CD8-positive, alpha-beta memory T cell (primary cell): ENCODE measurements around the gene SIX5. TPM values are rescaled to one million over a fixed set of nuclear protein-coding genes. Genes with fewer than 3 reads are reported as not detected.
A peak's percentile ranks its signal among the peaks of the same experiment; 100 is the strongest.
"Not testable (repeated sequence)": the region's sequence is repeated elsewhere in the genome, so short reads cannot be mapped to it uniquely, and the experiment has no call there.

Source experiments
- CTCF ChIA-PET: fragments of 350-600 bp; sonication (Branson Sonifier 250); formaldehyde crosslinking; loops from one replicate; lab custom pipeline; 2021; ENCODE audit warnings: antibody characterized with exemption; lab: Charles Lee
- POLR2A ChIA-PET: fragments of 350-600 bp; sonication (Branson Sonifier 250); formaldehyde crosslinking; loops from one replicate; lab custom pipeline; 2021; ENCODE audit warnings: antibody characterized with exemption; lab: Charles Lee
- DNase-seq, 5 donors: peaks; one replicate each; pipeline versions ENCODE4 v3.0.0 to v3.0.0-alpha.2; 2020 to 2022; ENCODE audit warnings: mixed read lengths in 1 of 5
- H3K27ac ChIP-seq: one replicate; pipeline ENCODE4 v1.7.0; 2013; ENCODE audit warnings: low read depth, mild to moderate bottlenecking, low read length, moderate library complexity
- H3K27me3 ChIP-seq: 2 replicates; pipeline ENCODE4 v1.7.0; 2013; ENCODE audit warnings: low read length, mild to moderate bottlenecking; ENCODE audit not compliant: insufficient read depth, poor library complexity, severe bottlenecking
- H3K36me3 ChIP-seq: 2 replicates; pipeline ENCODE4 v1.7.0; 2013; ENCODE audit warnings: mild to moderate bottlenecking, low read length, moderate library complexity; ENCODE audit not compliant: insufficient read depth
- H3K4me1 ChIP-seq: 2 replicates; pipeline ENCODE4 v1.7.0; 2013; ENCODE audit warnings: mild to moderate bottlenecking, low read length, moderate library complexity; ENCODE audit not compliant: insufficient read depth
- H3K4me3 ChIP-seq: 2 replicates; pipeline ENCODE4 v1.7.0; 2013; ENCODE audit warnings: mild to moderate bottlenecking, low read length
- H3K9me3 ChIP-seq: 2 replicates; pipeline ENCODE4 v1.7.0; 2013; ENCODE audit warnings: mild to moderate bottlenecking, low read length
- H3K27ac Mint-ChIP-seq, 8 donors: one replicate each; pipeline ENCODE4 v1.8.0; 2020 to 2021; ENCODE audit warnings: mixed read lengths in 8 of 8, mild to moderate bottlenecking in 6 of 8, inconsistent platforms in 3 of 8, moderate library complexity in 3 of 8
- H3K27me3 Mint-ChIP-seq, 2 donors: one replicate each; pipeline ENCODE4 v1.8.0; 2020 to 2021; ENCODE audit warnings: mixed read lengths in 2 of 2, mild to moderate bottlenecking in 1 of 2, moderate library complexity in 1 of 2
- H3K36me3 Mint-ChIP-seq, 3 donors: one replicate each; pipeline ENCODE4 v1.8.0; 2020 to 2021; ENCODE audit warnings: mixed read lengths in 3 of 3, inconsistent platforms in 1 of 3, mild to moderate bottlenecking in 1 of 3
- H3K4me1 Mint-ChIP-seq, 3 donors: one replicate each; pipeline ENCODE4 v1.8.0; 2020 to 2021; ENCODE audit warnings: mixed read lengths in 3 of 3, inconsistent platforms in 1 of 3, mild to moderate bottlenecking in 1 of 3
- H3K4me3 Mint-ChIP-seq, 7 donors: one replicate each; pipeline ENCODE4 v1.8.0; 2020 to 2021; ENCODE audit warnings: mixed read lengths in 7 of 7, mild to moderate bottlenecking in 6 of 7, moderate library complexity in 4 of 7, inconsistent platforms in 2 of 7
- H3K9me3 Mint-ChIP-seq, 5 donors: one replicate each; pipeline ENCODE4 v1.8.0; 2020 to 2022; ENCODE audit warnings: mixed read lengths in 5 of 5, mild to moderate bottlenecking in 3 of 5, moderate library complexity in 2 of 5, inconsistent platforms in 1 of 5
- polyA plus RNA-seq: library from polyadenylated mRNA; unstranded; fragments of 300-500 nt; fragmentation: Illumina TruSeq; gene quantifications from one replicate; pipeline ENCODE4 v1.2.3, GENCODE V29; 2021
- total RNA-seq, 2 experiments: library from RNA; stranded (reverse); gene quantifications; one replicate each; pipeline ENCODE4 v1.2.3, GENCODE V29; 2021

Gene SIX5
- total and polyA plus RNA-seq, 3 experiments from 2014 or later = 0.23 to 2.6 (median 2.5) TPM

DNA sequence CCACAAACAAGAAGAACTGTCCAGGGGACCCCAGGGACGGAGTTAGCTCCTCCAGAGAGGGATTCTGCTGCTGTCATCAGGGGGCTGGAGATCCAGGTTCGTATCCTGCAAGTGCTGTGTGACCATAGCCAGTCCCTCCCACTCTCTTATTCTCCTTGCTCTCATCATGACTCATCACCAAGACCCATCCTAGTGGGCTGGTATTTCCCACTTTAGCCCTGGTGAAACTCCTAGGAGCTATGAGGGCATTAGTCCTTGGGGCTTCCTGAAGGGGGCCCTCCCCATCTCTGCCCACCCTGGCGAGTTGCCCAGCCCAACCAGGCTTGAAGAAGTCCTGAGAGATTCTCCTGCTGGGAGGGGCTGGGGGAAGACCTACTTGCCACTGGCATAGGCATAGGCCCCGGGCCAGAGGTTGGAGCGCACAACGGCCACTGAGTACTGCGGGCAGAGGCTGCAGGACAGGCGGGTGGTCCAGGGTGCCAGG is 31.1 kb upstream of the SIX5 start:
- no peak overlapping the region for H3K4me3 ChIP-seq
- CTCF ChIA-PET = interaction anchor here (1.3 to 15.3 kb wide), 5 partner anchors 14 to 31 kb away, joined by 4 to 182 read pairs (median 11); partner anchors contain the start of gene SIX5
- H3K27ac Mint-ChIP-seq = no peak overlapping the region
- no peaks in the 10 kb centered on the region for H3K9me3 Mint-ChIP-seq
- H3K4me1 ChIP-seq = peaks cover 7% of the 10 kb centered on the region
- no peak for DNase-seq
- H3K4me1 Mint-ChIP-seq = peaks cover 4 to 6% (median 5%) of the 10 kb centered on the region in 3 donors
- H3K4me3 Mint-ChIP-seq = no peak overlapping the region
- H3K27me3 Mint-ChIP-seq = peaks cover 11 to 20% of the 10 kb centered on the region in 2 donors
- POLR2A ChIA-PET = interaction anchor here (0.8 to 2.8 kb wide), 2 partner anchors 30 to 33 kb away, joined by 4 to 36 read pairs; partner anchors contain the start of gene SIX5
- H3K27ac ChIP-seq = no peak overlapping the region
- no peaks in the 10 kb centered on the region for H3K36me3 ChIP-seq
- peaks cover 5% of the 10 kb centered on the region for H3K27me3 ChIP-seq
- H3K9me3 ChIP-seq = no peaks in the 10 kb centered on the region
- H3K36me3 Mint-ChIP-seq = no peaks in the 10 kb centered on the region

DNA sequence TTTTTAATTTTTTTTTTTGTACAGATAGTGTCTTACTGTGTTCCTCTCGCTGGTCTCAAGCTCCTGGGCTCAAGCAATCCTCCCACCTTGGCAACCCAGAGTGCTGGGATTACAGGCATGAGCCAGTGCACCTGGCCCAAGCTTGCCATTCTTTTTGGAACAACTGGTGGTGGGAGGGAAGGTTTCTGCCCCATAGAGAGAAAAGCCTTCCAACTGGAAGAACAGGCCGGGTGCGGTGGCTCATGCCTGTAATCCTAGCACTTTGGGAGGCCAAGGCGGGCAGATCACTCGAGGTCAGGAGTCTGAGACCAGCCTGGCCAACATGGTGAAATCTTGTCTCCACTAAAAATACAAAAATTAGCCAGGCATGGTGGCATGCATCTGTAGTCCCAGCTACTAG is 30.5 kb upstream of the SIX5 start:
- H3K27me3 Mint-ChIP-seq = peaks cover 11 to 20% of the 10 kb centered on the region in 2 donors
- H3K4me3 Mint-ChIP-seq, H3K27ac Mint-ChIP-seq, H3K4me1 ChIP-seq, H3K9me3 Mint-ChIP-seq, H3K36me3 ChIP-seq, H3K4me3 ChIP-seq, DNase-seq, H3K4me1 Mint-ChIP-seq, H3K27ac ChIP-seq, H3K36me3 Mint-ChIP-seq, H3K9me3 ChIP-seq: not testable (repeated sequence)
- peaks cover 11% of the 10 kb centered on the region for H3K27me3 ChIP-seq
- ChIA-PET CTCF (interaction anchor here (0.8 to 15.3 kb wide), 15 partner anchors 11 to 92 kb away, joined by 3 to 182 read pairs (median 4); partner anchors contain the start of genes FBXO46 and SIX5), POLR2A (interaction anchor here (0.6 to 2.8 kb wide), 4 partner anchors 29 to 699 kb away, joined by 4 to 36 read pairs (median 6); partner anchors contain the start of genes IRF2BP1 and SIX5)

- Histone ChIP-seq H3K9me3 (no peaks in the 10 kb centered on the region), H3K27ac (no peak overlapping the region), H3K4me1 (peaks cover 7% of the 10 kb centered on the region), H3K36me3 (no peaks in the 10 kb centered on the region), H3K27me3 (peaks cover 11% of the 10 kb centered on the region), H3K4me3 (no peak overlapping the region)
- ChIA-PET CTCF (interaction anchor here (0.6 to 15.3 kb wide), 16 partner anchors 10 to 91 kb away, joined by 3 to 182 read pairs (median 4); partner anchors contain the start of genes FBXO46 and SIX5), POLR2A (interaction anchor here (0.6 to 2.8 kb wide), 4 partner anchors 29 to 700 kb away, joined by 4 to 36 read pairs (median 6); partner anchors contain the start of genes IRF2BP1 and SIX5)
- H3K4me3 Mint-ChIP-seq = peak overlapping the region in 1 of 7 donors; percentile 17
- H3K36me3 Mint-ChIP-seq = no peaks in the 10 kb centered on the region
- peaks cover 7 to 11% (median 9%) of the 10 kb centered on the region in 3 donors for H3K4me1 Mint-ChIP-seq
- peak; percentile 48 to 73 (median 57) for DNase-seq
- H3K9me3 Mint-ChIP-seq = no peaks in the 10 kb centered on the region
- peaks cover 12 to 20% of the 10 kb centered on the region in 2 donors for H3K27me3 Mint-ChIP-seq
- H3K27ac Mint-ChIP-seq = peak overlapping the region in 2 of 8 donors; percentile 24 to 25
These were observed 30.0 kb upstream of the SIX5 start for GRCh38 chr19:45798995-45799517.

GRCh38 chr19:45794627-45795026 is 25.6 kb upstream of the SIX5 start:
- peaks cover 7 to 28% of the 10 kb centered on the region in 2 donors for H3K27me3 Mint-ChIP-seq
- CTCF ChIA-PET = interaction anchor here (1.1 to 15.3 kb wide), 3 partner anchors 26 to 743 kb away, joined by 3 to 182 read pairs (median 3); partner anchors contain the start of genes QPCTL and SIX5
- peaks cover 0 to 11% (median 0%) of the 10 kb centered on the region in 3 donors for H3K36me3 Mint-ChIP-seq
- peak overlapping the region in 3 of 7 donors; percentile 0 to 79 (median 13) for H3K4me3 Mint-ChIP-seq
- H3K4me1 ChIP-seq = peaks cover 37% of the 10 kb centered on the region
- H3K27ac Mint-ChIP-seq = peak overlapping the region in 4 of 8 donors; percentile 1 to 84 (median 42)
- no peak overlapping the region for H3K4me3 ChIP-seq
- POLR2A ChIA-PET = no interaction called here
- H3K27me3 ChIP-seq = peaks cover 11% of the 10 kb centered on the region
- no peaks in the 10 kb centered on the region for H3K9me3 ChIP-seq
- no peaks in the 10 kb centered on the region for H3K9me3 Mint-ChIP-seq
- H3K27ac ChIP-seq = no peak overlapping the region
- H3K4me1 Mint-ChIP-seq = peaks cover 39 to 43% (median 41%) of the 10 kb centered on the region in 3 donors
- DNase-seq = no peak
- no peaks in the 10 kb centered on the region for H3K36me3 ChIP-seq

GRCh38 chr19:45793876-45794275 is 24.8 kb upstream of the SIX5 start:
- H3K27ac ChIP-seq = no peak overlapping the region
- peaks cover 7% of the 10 kb centered on the region for H3K36me3 ChIP-seq
- H3K4me3 ChIP-seq = no peak overlapping the region
- DNase-seq = no peak
- Mint-ChIP-seq H3K27me3 (peaks cover 3 to 27% of the 10 kb centered on the region in 2 donors), H3K9me3 (no peaks in the 10 kb centered on the region), H3K36me3 (peaks cover 5 to 18% (median 6%) of the 10 kb centered on the region in 3 donors), H3K4me1 (peaks cover 39 to 45% (median 40%) of the 10 kb centered on the region in 3 donors), H3K4me3 (peak overlapping the region; percentile 25 to 89 (median 64)), H3K27ac (peak overlapping the region; percentile 27 to 97 (median 72))
- ChIA-PET POLR2A (no interaction called here), CTCF (interaction anchor here (1.2 to 15.3 kb wide), 2 partner anchors 25 to 101 kb away, joined by 3 to 182 read pairs; partner anchors contain the start of genes QPCTL and SIX5)
- peaks cover 32% of the 10 kb centered on the region for H3K4me1 ChIP-seq
- peaks cover 11% of the 10 kb centered on the region for H3K27me3 ChIP-seq
- H3K9me3 ChIP-seq = no peaks in the 10 kb centered on the region

GRCh38 chr19:45793178-45793564 is 24.1 kb upstream of the SIX5 start:
- no peaks in the 10 kb centered on the region for H3K9me3 Mint-ChIP-seq
- Histone ChIP-seq H3K36me3 (peaks cover 7% of the 10 kb centered on the region), H3K4me1 (peaks cover 30% of the 10 kb centered on the region), H3K4me3 (peak overlapping the region; percentile 21), H3K9me3 (no peaks in the 10 kb centered on the region), H3K27me3 (peaks cover 11% of the 10 kb centered on the region), H3K27ac (peak overlapping the region; percentile 17)
- H3K27ac Mint-ChIP-seq = peak overlapping the region; percentile 39 to 97 (median 92)
- CTCF ChIA-PET = interaction anchor here (0.7 to 15.3 kb wide), 4 partner anchors 14 to 24 kb away, joined by 3 to 182 read pairs (median 3); partner anchors contain the start of gene SIX5
- peak overlapping the region; percentile 78 to 90 (median 84) for H3K4me3 Mint-ChIP-seq
- no peak for DNase-seq
- H3K27me3 Mint-ChIP-seq = peaks cover 0 to 26% of the 10 kb centered on the region in 2 donors
- H3K36me3 Mint-ChIP-seq = peaks cover 9 to 25% (median 13%) of the 10 kb centered on the region in 3 donors
- H3K4me1 Mint-ChIP-seq = peaks cover 39 to 48% (median 43%) of the 10 kb centered on the region in 3 donors
- POLR2A ChIA-PET = interaction anchor here (1.1 to 1.9 kb wide), 4 partner anchors 23 to 76 kb away, joined by 4 to 20 read pairs (median 4); partner anchors contain the start of gene SIX5

DNA sequence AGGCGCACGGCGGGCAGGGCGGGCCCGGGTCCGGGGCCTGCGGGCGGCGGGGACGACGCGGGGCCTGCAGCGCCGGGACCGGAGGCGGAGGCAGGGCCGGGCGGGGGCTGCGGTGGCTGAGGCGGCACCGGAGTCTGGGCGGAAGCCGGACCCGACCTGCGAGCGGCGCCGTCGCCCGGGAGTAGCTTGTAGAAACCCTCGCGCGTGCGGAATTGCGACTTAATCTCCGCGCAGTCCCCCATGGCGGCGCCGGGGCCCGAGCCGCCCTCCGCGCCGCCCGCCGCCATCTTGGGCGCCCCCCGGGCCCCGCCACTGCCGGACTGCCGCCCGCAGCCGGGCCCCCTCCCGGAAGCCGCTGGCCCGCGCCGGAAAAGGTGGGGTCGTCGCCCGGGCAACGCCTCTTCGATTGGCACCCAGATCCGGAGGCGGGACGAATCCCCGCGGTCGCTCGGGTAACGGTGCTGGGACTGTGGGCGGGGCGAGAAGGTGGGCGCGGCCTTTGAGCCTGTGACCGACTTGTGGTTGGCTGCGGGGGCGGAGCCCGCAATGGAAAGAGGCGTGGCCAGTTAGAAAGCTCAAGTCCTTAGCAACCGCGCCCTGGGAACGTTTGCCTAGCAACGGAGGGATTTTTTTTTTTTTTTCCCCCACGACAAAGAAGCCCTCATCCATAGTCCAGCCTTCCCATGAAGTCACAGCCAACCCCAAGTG is 23.6 kb upstream of the SIX5 start, which contains the start of gene DMWD:
DMWD (minus strand) TSS at position 376 of the 708 bp plus-strand sequence; CDS start at position 287, 89 bp downstream.
- peak within 1 kb of the TSS; percentile 39 to 97 (median 92) for H3K27ac Mint-ChIP-seq
- no peaks in the 10 kb centered on the region for H3K9me3 Mint-ChIP-seq
- ChIA-PET CTCF (interaction anchor here (0.7 to 15.3 kb wide), 5 partner anchors 14 to 24 kb away, joined by 3 to 182 read pairs (median 3); partner anchors contain the start of gene SIX5), POLR2A (interaction anchor here (0.6 to 1.9 kb wide), 5 partner anchors 23 to 111 kb away, joined by 4 to 20 read pairs (median 5); partner anchors contain the start of gene SIX5)
- peaks cover 12 to 31% (median 15%) of the 10 kb centered on the region in 3 donors for H3K36me3 Mint-ChIP-seq
- Histone ChIP-seq H3K4me1 (peaks cover 30% of the 10 kb centered on the region), H3K36me3 (peaks cover 7% of the 10 kb centered on the region), H3K27me3 (peaks cover 11% of the 10 kb centered on the region), H3K27ac (peak within 1 kb of the TSS; percentile 61), H3K9me3 (no peaks in the 10 kb centered on the region), H3K4me3 (peak within 1 kb of the TSS; percentile 68)
- peaks cover 0 to 23% of the 10 kb centered on the region in 2 donors for H3K27me3 Mint-ChIP-seq
- peak; percentile 98 to 100 (median 100) for DNase-seq
- peaks cover 41 to 52% (median 45%) of the 10 kb centered on the region in 3 donors for H3K4me1 Mint-ChIP-seq
- H3K4me3 Mint-ChIP-seq = peak within 1 kb of the TSS; percentile 82 to 96 (median 89)
